HG03442 (cell line): ENCODE data around the gene RBFOX1.

Experiments
- ATAC-seq: cut with Tn5 transposase; IDR thresholded peaks from one replicate; pipeline ENCODE4 v1.9.1; 2021; ENCODE audit warnings: mild to moderate bottlenecking, moderate library complexity; ENCODE audit not compliant: unreplicated experiment

RBFOX1 gene

GRCh38 chr16:7404217-7404616, 71.6 kb downstream of the RBFOX1 start:
- no peak for ATAC-seq

GRCh38 chr16:7405166-7405565, 72.5 kb downstream of the RBFOX1 start:
- no peak for ATAC-seq

GRCh38 chr16:7408700-7409365, 76.2 kb downstream of the RBFOX1 start:
- no peak for ATAC-seq

- ATAC-seq: no peak
Observed at GRCh38 chr16:7419441-7419840, 86.8 kb downstream of the RBFOX1 start.

GRCh38 chr16:7420079-7420478, 87.4 kb downstream of the RBFOX1 start:
- no peak for ATAC-seq

GRCh38 chr16:7420843-7421242, 88.2 kb downstream of the RBFOX1 start:
- no peak for ATAC-seq

GRCh38 chr16:7421578-7421977, 88.9 kb downstream of the RBFOX1 start:
- ATAC-seq: no peak

GRCh38 chr16:7422036-7422888, 89.6 kb downstream of the RBFOX1 start:
- ATAC-seq: no peak

- ATAC-seq: no peak
Observed at GRCh38 chr16:7423434-7424044, 90.9 kb downstream of the RBFOX1 start.

- ATAC-seq: no peak
Observed at GRCh38 chr16:7426161-7426560, 93.5 kb downstream of the RBFOX1 start.

- ATAC-seq: no peak
Observed at GRCh38 chr16:7431723-7432122, 99.1 kb downstream of the RBFOX1 start.

- ATAC-seq: no peak
Observed at GRCh38 chr16:7436306-7436705, 103.7 kb downstream of the RBFOX1 start.

- no peak for ATAC-seq
Observed at GRCh38 chr16:7437135-7437804, 104.6 kb downstream of the RBFOX1 start.

- no peak for ATAC-seq
Observed at GRCh38 chr16:7437843-7438242, 105.2 kb downstream of the RBFOX1 start.

- ATAC-seq: no peak
Observed at GRCh38 chr16:7438601-7439000, 106.0 kb downstream of the RBFOX1 start.

GRCh38 chr16:7439518-7439917, 106.9 kb downstream of the RBFOX1 start:
- ATAC-seq: no peak

- no peak for ATAC-seq
Observed at GRCh38 chr16:7440886-7441400, 108.3 kb downstream of the RBFOX1 start.

GRCh38 chr16:7442050-7442449, 109.4 kb downstream of the RBFOX1 start:
- no peak for ATAC-seq

- no peak for ATAC-seq
Observed at GRCh38 chr16:7443142-7443541, 110.5 kb downstream of the RBFOX1 start.

- ATAC-seq: no peak
Observed at GRCh38 chr16:7443648-7444365, 111.2 kb downstream of the RBFOX1 start.
